Measurements from ENCODE around the gene FHDC1.

The FHDC1 gene

GRCh38 chr4:152926959-152927358 is 9.2 kb upstream of the FHDC1 start:
- Histone ChIP-seq H3K27ac (ENCODE audit: low read length) (no peak overlapping the region), H4K20me1 (ENCODE audit: insufficient read depth, low read length) (no peaks in the 10 kb centered on the region), H3K9ac (ENCODE audit: low read length) (no peak overlapping the region), H3K4me1 (ENCODE audit: low read length) (peaks cover 19% of the 10 kb centered on the region), H3K4me3 (ENCODE audit: low read length) (no peak overlapping the region), H3K9me3 (ENCODE audit: insufficient read depth, low read length) (no peaks in the 10 kb centered on the region), H2AFZ (ENCODE audit: low read depth, low read length) (no peak overlapping the region), H3K36me3 (replicated peaks; ENCODE audit: low read depth, low read length) (no peaks in the 10 kb centered on the region), H3K79me2 (ENCODE audit: low read length) (no peaks in the 10 kb centered on the region), H3K27me3 (ENCODE audit: low read depth, low read length) (no peaks in the 10 kb centered on the region), H3K4me2 (ENCODE audit: low read length) (no peak overlapping the region)
- TF ChIP-seq EZH2phosphoT487 (IDR thresholded peaks at IDR 0.05; ENCODE audit: low read depth) = no peak
- TF ChIP-seq CTCF (IDR thresholded peaks at IDR 0.05; ENCODE audit: low read depth, low read length) = no peak

DNA sequence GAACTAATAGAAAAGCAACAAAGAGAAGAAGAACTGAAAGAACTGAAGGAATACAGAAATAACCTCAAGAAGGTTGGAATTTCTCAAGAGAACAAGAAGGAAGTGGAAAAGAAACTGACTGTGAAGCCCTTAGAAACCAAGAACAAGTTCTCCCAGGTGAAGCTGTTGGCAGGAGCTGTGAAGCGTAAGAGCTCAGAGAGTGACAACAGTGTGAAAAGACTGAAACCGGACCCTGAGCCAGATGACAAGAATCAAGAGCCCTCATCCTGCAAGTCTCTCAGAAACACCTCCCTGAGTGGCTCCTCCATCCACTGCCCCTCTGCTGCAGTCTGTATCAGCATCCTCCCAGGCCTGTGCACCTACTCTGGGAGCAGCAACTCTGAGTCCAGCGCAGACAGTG is 8.4 kb upstream of the FHDC1 start:
- H3K27ac ChIP-seq (ENCODE audit: low read length) = no peak overlapping the region
- H3K9ac ChIP-seq (ENCODE audit: low read length) = no peak overlapping the region
- H2AFZ ChIP-seq (ENCODE audit: low read depth, low read length) = no peak overlapping the region
- no peaks in the 10 kb centered on the region for H3K36me3 ChIP-seq (replicated peaks; ENCODE audit: low read depth, low read length)
- H3K79me2 ChIP-seq (ENCODE audit: low read length) = no peaks in the 10 kb centered on the region
- no peaks in the 10 kb centered on the region for H3K27me3 ChIP-seq (ENCODE audit: low read depth, low read length)
- TF ChIP-seq EZH2phosphoT487 (IDR thresholded peaks at IDR 0.05; ENCODE audit: low read depth) (no peak), CTCF (IDR thresholded peaks at IDR 0.05; ENCODE audit: low read depth, low read length) (no peak)
- no peak overlapping the region for H3K4me3 ChIP-seq (ENCODE audit: low read length)
- H3K4me2 ChIP-seq (ENCODE audit: low read length) = peak overlapping the region; percentile 18
- peaks cover 19% of the 10 kb centered on the region for H3K4me1 ChIP-seq (ENCODE audit: low read length)
- H3K9me3 ChIP-seq (ENCODE audit: insufficient read depth, low read length) = no peaks in the 10 kb centered on the region
- H4K20me1 ChIP-seq (ENCODE audit: insufficient read depth, low read length) = no peaks in the 10 kb centered on the region

DNA sequence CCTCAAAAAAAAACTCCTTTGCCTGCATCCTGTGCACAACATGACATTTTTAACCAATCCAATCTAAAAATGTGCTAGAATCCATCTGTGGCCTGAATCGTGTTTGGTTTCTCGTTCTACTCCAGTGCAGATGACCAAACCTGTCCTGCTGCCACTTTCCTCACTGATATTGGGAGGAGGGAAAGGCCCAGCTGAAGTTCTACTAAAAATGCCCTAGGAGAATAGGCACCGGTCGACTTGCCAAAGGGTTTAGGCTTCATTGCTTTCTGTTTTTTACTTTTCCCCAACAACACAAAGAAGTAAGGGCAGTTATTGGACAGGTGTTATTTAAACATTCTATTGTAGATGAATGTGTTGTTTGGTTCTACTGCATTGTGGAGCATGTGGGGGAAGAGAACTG is 7.8 kb upstream of the FHDC1 start:
- Histone ChIP-seq H3K79me2 (ENCODE audit: low read length) (no peaks in the 10 kb centered on the region), H3K27me3 (ENCODE audit: low read depth, low read length) (no peaks in the 10 kb centered on the region), H3K27ac (ENCODE audit: low read length) (no peak overlapping the region), H3K9me3 (ENCODE audit: insufficient read depth, low read length) (no peaks in the 10 kb centered on the region), H4K20me1 (ENCODE audit: insufficient read depth, low read length) (no peaks in the 10 kb centered on the region), H3K4me1 (ENCODE audit: low read length) (peaks cover 19% of the 10 kb centered on the region), H3K9ac (ENCODE audit: low read length) (no peak overlapping the region), H3K4me3 (ENCODE audit: low read length) (no peak overlapping the region), H3K36me3 (replicated peaks; ENCODE audit: low read depth, low read length) (no peaks in the 10 kb centered on the region), H3K4me2 (ENCODE audit: low read length) (peak overlapping the region; percentile 18; the same call in 1 of the 2 replicates), H2AFZ (ENCODE audit: low read depth, low read length) (no peak overlapping the region)
- TF ChIP-seq EZH2phosphoT487 (IDR thresholded peaks at IDR 0.05; ENCODE audit: low read depth) (no peak), CTCF (IDR thresholded peaks at IDR 0.05; ENCODE audit: low read depth, low read length) (no peak)

GRCh38 chr4:152929888-152930287 is 6.2 kb upstream of the FHDC1 start:
- Histone ChIP-seq H4K20me1 (ENCODE audit: insufficient read depth, low read length) (no peaks in the 10 kb centered on the region), H3K4me2 (ENCODE audit: low read length) (no peak overlapping the region), H3K27me3 (ENCODE audit: low read depth, low read length) (peaks cover 7% of the 10 kb centered on the region; the same call in 1 of the 2 replicates)

More at GRCh38 chr4:152929888-152930287, 6.2 kb upstream of the FHDC1 start:
- TF ChIP-seq CTCF (IDR thresholded peaks at IDR 0.05; ENCODE audit: low read depth, low read length) (no peak), EZH2phosphoT487 (IDR thresholded peaks at IDR 0.05; ENCODE audit: low read depth) (no peak)
- no peaks in the 10 kb centered on the region for H3K9me3 ChIP-seq (ENCODE audit: insufficient read depth, low read length)
- H3K9ac ChIP-seq (ENCODE audit: low read length) = no peak overlapping the region
- no peak overlapping the region for H3K27ac ChIP-seq (ENCODE audit: low read length)
- H2AFZ ChIP-seq (ENCODE audit: low read depth, low read length) = no peak overlapping the region
- H3K79me2 ChIP-seq (ENCODE audit: low read length) = no peaks in the 10 kb centered on the region
- peaks cover 19% of the 10 kb centered on the region for H3K4me1 ChIP-seq (ENCODE audit: low read length)
- no peaks in the 10 kb centered on the region for H3K36me3 ChIP-seq (replicated peaks; ENCODE audit: low read depth, low read length)
- H3K4me3 ChIP-seq (ENCODE audit: low read length) = no peak overlapping the region
